Skeletal muscle tissue (tissue), 4 donors: ENCODE data around the gene MRC1. TPM values are rescaled to one million over a fixed set of nuclear protein-coding genes. Genes with fewer than 3 reads are reported as not detected.

Experiments used
- H3K27ac ChIP-seq: one replicate; pipeline ENCODE4 v1.7.0; 2013; ENCODE audit warnings: mild to moderate bottlenecking, low read depth, low read length, inconsistent platforms
- H3K27me3 ChIP-seq, 3 donors: one replicate each; pipeline ENCODE4 v1.7.0; 2013; ENCODE audit warnings: low read length in 3 of 3; ENCODE audit not compliant: control insufficient read depth in 3 of 3, insufficient read depth in 3 of 3
- H3K36me3 ChIP-seq, 3 donors: one replicate each; pipeline ENCODE4 v1.7.0; 2013; ENCODE audit warnings: low read length in 3 of 3; ENCODE audit not compliant: control insufficient read depth in 3 of 3, insufficient read depth in 3 of 3
- H3K4me1 ChIP-seq, 3 donors: one replicate each; pipeline ENCODE4 v1.7.0; 2013; ENCODE audit warnings: low read length in 3 of 3, mild to moderate bottlenecking in 3 of 3; ENCODE audit not compliant: control insufficient read depth in 3 of 3, insufficient read depth in 3 of 3
- H3K4me3 ChIP-seq, 3 donors: one replicate each; pipeline ENCODE4 v1.7.0; 2013; ENCODE audit warnings: low read length in 3 of 3
- H3K9ac ChIP-seq, 3 donors: one replicate each; pipeline ENCODE4 v1.7.0; 2013; ENCODE audit warnings: low read length in 3 of 3, mild to moderate bottlenecking in 3 of 3, moderate library complexity in 2 of 3, low read depth in 1 of 3
- H3K9me3 ChIP-seq, 3 donors: one replicate each; pipeline ENCODE4 v1.7.0; 2013; ENCODE audit warnings: low read length in 3 of 3; ENCODE audit not compliant: control insufficient read depth in 3 of 3
- total RNA-seq: library from RNA; depleted of rRNA; stranded (reverse); fragments of >200 nt; gene quantifications from one replicate; pipeline ENCODE4 v1.2.3, GENCODE V29; 2014
- donor health status: Osteomylitis.

Gene MRC1
- total RNA-seq, 1 donor from 2014 or later, result 27.1 TPM

DNA sequence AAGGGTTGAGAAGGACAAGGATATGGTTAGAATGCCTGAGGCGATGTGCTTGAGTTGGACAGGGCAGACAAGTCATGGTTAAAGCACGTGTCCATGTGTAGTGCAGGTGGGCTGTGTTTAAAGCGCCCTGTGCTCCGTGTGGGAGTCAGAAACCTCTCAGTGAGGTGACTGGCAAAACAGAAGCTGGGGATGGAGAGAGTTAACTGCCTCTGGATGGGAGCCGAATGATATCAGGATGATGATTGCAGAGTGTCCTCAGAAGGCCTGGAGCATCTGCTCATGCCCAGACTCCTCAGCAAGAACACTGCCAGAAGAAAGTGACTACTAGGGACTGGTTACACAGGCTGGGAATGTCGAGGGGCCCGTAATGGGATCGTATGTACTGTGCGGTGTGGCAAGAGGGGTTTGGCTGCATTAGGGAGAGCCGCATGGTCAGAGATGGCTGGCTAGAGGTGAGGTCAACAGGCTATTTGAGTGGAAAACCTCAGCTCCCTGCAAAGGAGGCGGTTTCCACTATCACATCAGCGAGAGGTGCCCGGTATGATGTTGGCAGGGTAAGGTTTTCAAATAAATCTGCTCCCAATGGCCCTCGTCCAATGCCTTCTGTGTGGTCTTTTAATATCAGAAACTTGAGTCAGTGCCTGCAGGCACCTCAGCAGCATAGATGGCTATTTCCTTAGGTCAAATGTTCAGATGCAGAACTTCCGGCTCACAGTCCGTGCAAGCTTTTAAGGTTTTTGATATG lies 26.1 kb upstream of the MRC1 start:
- H3K27me3 ChIP-seq, result no peaks in the 10 kb centered on the region
- peak overlapping the region; percentile 41 to 71 (median 66) for H3K9ac ChIP-seq
- H3K4me1 ChIP-seq, result peaks cover 11 to 31% (median 23%) of the 10 kb centered on the region in 3 donors
- peak overlapping the region; percentile 89 for H3K27ac ChIP-seq
- H3K36me3 ChIP-seq, result no peaks in the 10 kb centered on the region
- peak overlapping the region; percentile 57 to 62 (median 60) for H3K4me3 ChIP-seq
- H3K9me3 ChIP-seq, result no peaks in the 10 kb centered on the region

DNA sequence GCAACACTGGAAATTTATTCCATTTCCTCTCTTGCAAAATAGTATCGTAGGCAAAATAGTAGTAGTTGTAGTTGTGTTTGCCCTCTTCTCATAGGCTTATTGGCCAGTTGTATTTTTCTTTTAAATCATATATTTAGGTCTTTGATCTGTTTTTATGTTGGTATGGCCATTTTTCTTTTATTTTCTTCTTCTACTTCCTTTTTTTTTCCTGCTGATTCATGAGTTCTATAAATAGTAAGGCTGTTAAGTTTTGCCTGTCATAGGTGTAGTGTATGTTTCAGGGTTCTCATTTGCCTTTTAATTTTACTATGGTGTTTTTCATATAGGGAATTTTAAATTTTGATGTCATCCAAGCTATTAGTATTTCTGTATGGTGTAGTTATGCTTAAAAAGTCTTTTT lies 25.4 kb upstream of the MRC1 start:
- H3K36me3 ChIP-seq, result no peaks in the 10 kb centered on the region
- no peaks in the 10 kb centered on the region for H3K27me3 ChIP-seq
- H3K9ac ChIP-seq, result peak overlapping the region; percentile 41 to 71 (median 66)
- peak overlapping the region; percentile 57 to 62 (median 60) for H3K4me3 ChIP-seq
- H3K9me3 ChIP-seq, result no peaks in the 10 kb centered on the region
- H3K27ac ChIP-seq, result peak overlapping the region; percentile 89
- H3K4me1 ChIP-seq, result peaks cover 11 to 31% (median 23%) of the 10 kb centered on the region in 3 donors

- Histone ChIP-seq H3K9ac (no peak overlapping the region), H3K4me1 (peaks cover 11 to 31% (median 23%) of the 10 kb centered on the region in 3 donors), H3K36me3 (no peaks in the 10 kb centered on the region), H3K27ac (peak overlapping the region; percentile 89), H3K9me3 (no peaks in the 10 kb centered on the region), H3K27me3 (no peaks in the 10 kb centered on the region), H3K4me3 (no peak overlapping the region)
Measured at GRCh38 chr10:17784688-17785087, 24.5 kb upstream of the MRC1 start.

DNA sequence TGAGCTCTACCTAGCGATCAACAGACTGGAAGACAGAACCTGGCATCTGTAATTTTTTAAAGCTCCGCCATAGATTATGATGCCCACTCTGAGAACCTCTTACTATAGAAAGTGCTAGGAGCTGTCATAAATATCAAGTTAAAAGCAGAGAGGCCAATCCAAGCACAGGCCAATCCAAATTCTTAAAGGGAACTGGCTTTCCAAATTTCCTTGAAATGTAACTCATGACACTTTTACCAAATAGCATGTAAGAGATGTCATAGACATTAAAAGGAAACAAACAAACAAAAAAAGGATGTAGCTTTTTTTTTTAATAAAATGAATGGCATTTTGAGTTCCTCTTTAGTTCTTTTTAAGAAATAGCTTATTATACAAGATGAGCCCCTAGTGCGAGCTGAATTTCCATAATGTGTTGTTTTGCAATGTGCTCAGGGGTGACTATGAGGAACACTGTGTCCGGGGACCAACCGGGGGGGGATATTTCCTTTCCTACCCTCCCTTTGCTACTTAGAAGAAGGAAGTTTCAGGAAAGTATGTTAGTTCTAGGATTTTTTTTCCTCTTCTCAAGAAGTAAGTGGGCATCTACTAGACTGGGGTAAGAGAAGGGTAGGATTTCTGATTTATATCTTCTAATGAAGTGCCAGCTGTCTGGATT lies 23.7 kb upstream of the MRC1 start:
- H3K4me3 ChIP-seq, result no peak overlapping the region
- H3K36me3 ChIP-seq, result no peaks in the 10 kb centered on the region
- H3K4me1 ChIP-seq, result peaks cover 11 to 31% (median 23%) of the 10 kb centered on the region in 3 donors
- H3K9ac ChIP-seq, result no peak overlapping the region
- H3K27ac ChIP-seq, result peak overlapping the region; percentile 50
- no peaks in the 10 kb centered on the region for H3K27me3 ChIP-seq
- H3K9me3 ChIP-seq, result no peaks in the 10 kb centered on the region

DNA sequence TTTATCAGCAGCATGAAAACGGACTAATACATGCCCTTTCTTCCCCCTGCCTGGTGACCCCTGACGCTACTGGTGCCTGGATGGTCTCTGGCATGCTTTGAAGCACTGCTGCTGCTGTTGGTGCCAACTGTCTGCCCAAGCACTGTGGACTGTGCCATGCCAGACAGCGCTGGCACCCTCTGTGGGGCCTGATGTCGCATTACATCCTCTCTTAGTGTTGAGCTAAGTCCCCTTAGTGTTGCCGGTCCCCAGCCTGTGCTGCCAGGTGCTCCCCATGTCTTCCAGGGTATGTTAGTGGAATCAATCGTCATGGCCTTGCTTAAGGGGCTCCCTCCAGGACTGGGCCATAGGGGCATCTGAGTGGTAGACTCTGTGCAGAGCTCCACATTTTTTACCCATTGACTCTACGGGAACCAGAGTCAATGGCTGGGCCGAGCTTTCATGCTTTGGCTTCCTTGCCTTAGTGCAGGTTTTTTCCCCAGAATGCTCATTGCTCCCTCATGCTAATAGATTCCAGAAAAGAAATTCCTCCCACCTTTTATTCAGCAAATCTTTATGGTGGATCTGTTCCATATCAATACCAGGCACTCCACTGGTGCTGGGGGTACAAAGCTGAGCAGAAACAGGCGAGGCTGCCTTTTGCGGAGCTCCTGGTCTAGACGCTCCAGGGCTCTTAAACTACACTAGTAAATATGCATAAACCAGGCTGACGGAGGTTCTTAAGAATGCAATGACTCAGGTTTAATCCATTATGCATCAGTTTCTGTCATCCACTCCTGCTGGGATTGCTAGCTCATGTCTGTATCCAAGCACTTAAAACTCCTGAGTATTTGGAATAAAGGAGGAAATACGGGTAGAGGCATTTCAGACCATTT lies 21.8 kb upstream of the MRC1 start:
- no peak overlapping the region for H3K4me3 ChIP-seq
- H3K36me3 ChIP-seq, result no peaks in the 10 kb centered on the region
- H3K4me1 ChIP-seq, result peaks cover 11 to 29% (median 23%) of the 10 kb centered on the region in 3 donors
- no peaks in the 10 kb centered on the region for H3K27me3 ChIP-seq
- no peak overlapping the region for H3K9ac ChIP-seq
- no peaks in the 10 kb centered on the region for H3K9me3 ChIP-seq
- no peak overlapping the region for H3K27ac ChIP-seq

DNA sequence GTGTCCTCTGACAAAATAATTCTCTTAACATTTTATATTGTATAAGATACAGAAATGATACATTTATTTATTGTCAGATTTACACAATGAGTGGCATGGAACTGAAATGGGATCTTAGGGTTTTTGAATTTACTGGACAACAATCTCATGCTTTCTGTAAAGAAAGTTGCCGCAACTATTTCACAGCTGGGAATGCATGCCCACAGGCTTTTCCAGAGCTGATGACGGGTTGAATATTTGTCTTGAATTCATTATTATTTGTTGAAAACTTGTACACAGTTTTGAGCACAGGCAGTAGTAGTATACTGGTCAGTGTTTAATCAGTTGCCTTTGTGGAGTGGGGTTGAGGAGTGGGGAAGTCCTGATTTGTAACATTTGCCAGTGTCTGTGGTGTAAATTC lies 20.5 kb upstream of the MRC1 start:
- H3K4me1 ChIP-seq, result peaks cover 2 to 17% (median 15%) of the 10 kb centered on the region in 3 donors

GRCh38 chr10:17789396-17789795 lies 19.8 kb upstream of the MRC1 start:
- Histone ChIP-seq H3K9ac (no peak overlapping the region), H3K4me3 (no peak overlapping the region), H3K27me3 (no peaks in the 10 kb centered on the region), H3K4me1 (peaks cover 2 to 14% (median 14%) of the 10 kb centered on the region in 3 donors), H3K36me3 (no peaks in the 10 kb centered on the region), H3K27ac (no peak overlapping the region), H3K9me3 (no peaks in the 10 kb centered on the region)

More for the DNA sequence above, 20.5 kb upstream of the MRC1 start:
- H3K9ac ChIP-seq, result no peak overlapping the region
- H3K27ac ChIP-seq, result no peak overlapping the region
- no peaks in the 10 kb centered on the region for H3K36me3 ChIP-seq
- no peaks in the 10 kb centered on the region for H3K9me3 ChIP-seq
- H3K27me3 ChIP-seq, result no peaks in the 10 kb centered on the region
- no peak overlapping the region for H3K4me3 ChIP-seq

DNA sequence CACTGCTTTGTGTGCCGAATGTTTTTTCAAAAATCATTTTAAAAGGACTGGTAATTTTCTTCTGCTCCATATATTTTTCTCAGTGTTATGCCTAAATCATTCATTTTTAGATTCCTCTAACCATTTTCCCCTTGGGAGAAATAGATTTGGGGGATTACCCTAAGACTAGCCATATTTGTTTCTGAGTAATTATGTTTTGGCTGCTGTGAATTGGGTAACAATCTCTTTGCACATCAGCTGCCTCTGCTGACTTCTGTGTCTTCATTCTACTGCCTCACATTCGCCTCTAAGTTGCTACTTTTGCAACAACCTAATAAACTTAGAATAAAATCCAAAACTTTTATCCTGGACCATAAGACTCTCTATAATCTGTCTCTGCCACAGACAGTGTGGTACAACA lies 18.5 kb upstream of the MRC1 start:
- Histone ChIP-seq H3K27me3 (no peaks in the 10 kb centered on the region), H3K4me1 (peaks cover 0 to 7% (median 5%) of the 10 kb centered on the region in 3 donors), H3K9ac (no peak overlapping the region), H3K27ac (no peak overlapping the region), H3K9me3 (no peaks in the 10 kb centered on the region), H3K36me3 (no peaks in the 10 kb centered on the region), H3K4me3 (no peak overlapping the region)

- H3K9me3 ChIP-seq, result no peaks in the 10 kb centered on the region
- H3K9ac ChIP-seq, result no peak overlapping the region
- H3K4me3 ChIP-seq, result no peak overlapping the region
- no peaks in the 10 kb centered on the region for H3K36me3 ChIP-seq
- no peaks in the 10 kb centered on the region for H3K27me3 ChIP-seq
- H3K27ac ChIP-seq, result no peak overlapping the region
- H3K4me1 ChIP-seq, result no peaks in the 10 kb centered on the region
Measured at GRCh38 chr10:17792991-17793390, 16.2 kb upstream of the MRC1 start.
